ENCODE results near the gene MGRN1. TPM values are rescaled to one million over a fixed set of nuclear protein-coding genes. Genes with fewer than 3 reads are reported as not detected.

MGRN1 gene
- total RNA-seq, 1 experiment from 2014 or later = 22.7 TPM

DNA sequence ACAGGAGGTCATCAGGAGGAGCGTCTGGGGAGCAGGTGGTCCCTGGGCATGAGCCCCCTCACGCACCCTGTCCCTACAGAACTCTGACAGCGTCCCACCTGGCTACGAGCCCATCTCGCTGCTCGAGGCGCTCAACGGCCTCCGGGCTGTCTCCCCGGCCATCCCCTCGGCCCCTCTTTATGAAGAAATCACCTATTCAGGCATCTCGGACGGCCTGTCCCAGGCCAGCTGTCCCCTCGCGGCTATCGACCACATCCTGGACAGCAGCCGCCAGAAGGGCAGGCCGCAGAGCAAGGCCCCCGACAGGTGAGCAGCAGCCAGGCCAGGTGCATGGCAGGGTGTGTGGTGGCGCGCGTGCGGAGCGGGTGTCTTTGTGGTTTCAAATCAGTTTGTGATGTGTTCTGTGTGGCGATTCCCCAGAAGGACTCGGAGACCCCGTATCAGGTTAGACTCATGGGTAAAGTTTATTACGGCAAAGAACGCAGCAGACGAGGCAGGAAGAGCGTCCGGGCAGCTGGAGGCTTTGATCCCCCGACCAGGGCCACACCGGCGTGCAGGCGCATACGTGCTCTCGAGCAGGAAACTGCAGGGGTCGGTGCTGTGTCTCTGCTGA lies 57.0 kb downstream of the MGRN1 start:
- TF ChIP-seq CTCF (conservative IDR thresholded peaks at IDR 0.05; ENCODE audit: low read depth, low read length) (no peak), EZH2 (IDR thresholded peaks at IDR 0.05; ENCODE audit: low read length, unreplicated experiment) (no peak), EZH2phosphoT487 (IDR thresholded peaks at IDR 0.05; ENCODE audit: borderline replicate concordance, low read length) (no peak)
- no peaks in the 10 kb centered on the region for H3K36me3 ChIP-seq (ENCODE audit: low read depth, low read length)
- no peaks in the 10 kb centered on the region for H3K27me3 ChIP-seq (ENCODE audit: low read length)
- no peak overlapping the region for H2AFZ ChIP-seq (ENCODE audit: low read length)
- no peaks in the 10 kb centered on the region for H3K9me3 ChIP-seq (ENCODE audit: low read length)
- no peaks in the 10 kb centered on the region for H3F3A ChIP-seq (ENCODE audit: low read length, unreplicated experiment)
- DNase-seq (no peak), ATAC-seq (no peak)
- no peak overlapping the region for H3K4me2 ChIP-seq (ENCODE audit: low read length)
- H3K4me3 ChIP-seq (ENCODE audit: low read length) = no peak overlapping the region
- H3K9me2 ChIP-seq (replicated peaks; ENCODE audit: low read length) = no peaks in the 10 kb centered on the region
- intact Hi-C loops (cut with micrococcal nuclease) = no loop called here
- no peaks in the 10 kb centered on the region for H3K79me2 ChIP-seq (ENCODE audit: low read length)
- H3K27ac ChIP-seq (ENCODE audit: low read length) = no peak overlapping the region
- ChIA-PET POLR2A (ENCODE audit: unreplicated experiment) (no interaction called here), CTCF (no interaction called here)
- H3K9ac ChIP-seq (ENCODE audit: low read length) = no peak overlapping the region
- no peaks in the 10 kb centered on the region for H4K20me1 ChIP-seq (ENCODE audit: low read length)
- BruUV-seq (replicated peaks) = no TSS peak
- H3K4me1 ChIP-seq (ENCODE audit: insufficient read depth, low read length) = peaks cover 20% of the 10 kb centered on the region

GRCh38 chr16:4682084-4682591 lies 57.5 kb downstream of the MGRN1 start:
- no TSS peak for BruUV-seq (replicated peaks)
- H3F3A ChIP-seq (ENCODE audit: low read length, unreplicated experiment) = no peaks in the 10 kb centered on the region
- ChIA-PET POLR2A (ENCODE audit: unreplicated experiment) (no interaction called here), CTCF (no interaction called here)
- H3K9me2 ChIP-seq (replicated peaks; ENCODE audit: low read length) = no peaks in the 10 kb centered on the region
- no peak overlapping the region for H3K27ac ChIP-seq (ENCODE audit: low read length)
- no peak for ATAC-seq
- no peak overlapping the region for H3K9ac ChIP-seq (ENCODE audit: low read length)
- H3K4me2 ChIP-seq (ENCODE audit: low read length) = no peak overlapping the region
- no peaks in the 10 kb centered on the region for H3K79me2 ChIP-seq (ENCODE audit: low read length)
- no peak overlapping the region for H3K4me3 ChIP-seq (ENCODE audit: low read length)
- no peaks in the 10 kb centered on the region for H4K20me1 ChIP-seq (ENCODE audit: low read length)
- no peaks in the 10 kb centered on the region for H3K9me3 ChIP-seq (ENCODE audit: low read length)
- H3K27me3 ChIP-seq (ENCODE audit: low read length) = no peaks in the 10 kb centered on the region
- H2AFZ ChIP-seq (ENCODE audit: low read length) = no peak overlapping the region
- intact Hi-C loops (cut with micrococcal nuclease) = no loop called here
- DNase-seq = no peak
- no peaks in the 10 kb centered on the region for H3K36me3 ChIP-seq (ENCODE audit: low read depth, low read length)
- TF ChIP-seq CTCF (conservative IDR thresholded peaks at IDR 0.05; ENCODE audit: low read depth, low read length) (no peak), EZH2 (IDR thresholded peaks at IDR 0.05; ENCODE audit: low read length, unreplicated experiment) (no peak)
- H3K4me1 ChIP-seq (ENCODE audit: insufficient read depth, low read length) = peaks cover 20% of the 10 kb centered on the region

- intact Hi-C loops (cut with micrococcal nuclease) = no loop called here
- H3K27ac ChIP-seq (ENCODE audit: low read length) = no peak overlapping the region
- H3K9me2 ChIP-seq (replicated peaks; ENCODE audit: low read length) = no peaks in the 10 kb centered on the region
- H3K4me2 ChIP-seq (ENCODE audit: low read length) = no peak overlapping the region
- ChIA-PET CTCF (no interaction called here), POLR2A (ENCODE audit: unreplicated experiment) (interaction anchor here (0.5 kb wide), 1 partner anchor 93 kb away, joined by 6 read pairs; no protein-coding TSS in a partner anchor)
- no peaks in the 10 kb centered on the region for H3K79me2 ChIP-seq (ENCODE audit: low read length)
- no peaks in the 10 kb centered on the region for H3K36me3 ChIP-seq (ENCODE audit: low read depth, low read length)
- H3K4me3 ChIP-seq (ENCODE audit: low read length) = no peak overlapping the region
- BruUV-seq (replicated peaks) = no TSS peak
- H3F3A ChIP-seq (ENCODE audit: low read length, unreplicated experiment) = no peaks in the 10 kb centered on the region
- H3K9me3 ChIP-seq (ENCODE audit: low read length) = no peaks in the 10 kb centered on the region
- DNase-seq (peak; percentile 54), ATAC-seq (peak; percentile 18)
- TF ChIP-seq CTCF (conservative IDR thresholded peaks at IDR 0.05; ENCODE audit: low read depth, low read length) (peak; percentile 51), EZH2phosphoT487 (IDR thresholded peaks at IDR 0.05; ENCODE audit: borderline replicate concordance, low read length) (no peak), EZH2 (IDR thresholded peaks at IDR 0.05; ENCODE audit: low read length, unreplicated experiment) (no peak)
- H3K9ac ChIP-seq (ENCODE audit: low read length) = no peak overlapping the region
- peaks cover 20% of the 10 kb centered on the region for H3K4me1 ChIP-seq (ENCODE audit: insufficient read depth, low read length)
- H3K27me3 ChIP-seq (ENCODE audit: low read length) = no peaks in the 10 kb centered on the region
- no peaks in the 10 kb centered on the region for H4K20me1 ChIP-seq (ENCODE audit: low read length)
- no peak overlapping the region for H2AFZ ChIP-seq (ENCODE audit: low read length)
Measured at GRCh38 chr16:4682616-4683254, 58.1 kb downstream of the MGRN1 start.
